GM21576 (cell line): ENCODE data around the gene OLFML2A.
"Not testable (repeated sequence)": the region's sequence is repeated elsewhere in the genome, so short reads cannot be mapped to it uniquely, and the experiment has no call there.

Experiments
- ATAC-seq: cut with Tn5 transposase; IDR thresholded peaks from one replicate; pipeline ENCODE4 v1.9.1; 2021; ENCODE audit warnings: mild to moderate bottlenecking, moderate library complexity; ENCODE audit not compliant: unreplicated experiment

The OLFML2A gene

GRCh38 chr9:124760719-124761118, 16.2 kb upstream of the OLFML2A start:
- no peak for ATAC-seq

GRCh38 chr9:124761196-124761595, 15.7 kb upstream of the OLFML2A start:
- ATAC-seq, result no peak

GRCh38 chr9:124761710-124762109, 15.2 kb upstream of the OLFML2A start:
- no peak for ATAC-seq

GRCh38 chr9:124762633-124763032, 14.3 kb upstream of the OLFML2A start:
- ATAC-seq, result no peak

- peak; percentile 68 for ATAC-seq
Observed at GRCh38 chr9:124764774-124765438, 12.0 kb upstream of the OLFML2A start.

- no peak for ATAC-seq
Observed at GRCh38 chr9:124765439-124765835, 11.5 kb upstream of the OLFML2A start.

- ATAC-seq, result no peak
Observed at GRCh38 chr9:124766326-124766725, 10.6 kb upstream of the OLFML2A start.

- ATAC-seq, result no peak
Observed at GRCh38 chr9:124766815-124767554, 9.9 kb upstream of the OLFML2A start.

GRCh38 chr9:124767821-124768220, 9.1 kb upstream of the OLFML2A start:
- no peak for ATAC-seq

GRCh38 chr9:124768334-124768733, 8.6 kb upstream of the OLFML2A start:
- ATAC-seq, result no peak

- no peak for ATAC-seq
Observed at GRCh38 chr9:124768750-124769548, 8.0 kb upstream of the OLFML2A start.

GRCh38 chr9:124769549-124770358, 7.2 kb upstream of the OLFML2A start:
- ATAC-seq, result no peak

- no peak for ATAC-seq
Observed at GRCh38 chr9:124770359-124771020, 6.4 kb upstream of the OLFML2A start.

- peak; percentile 79 for ATAC-seq
Observed at GRCh38 chr9:124771021-124771866, 5.7 kb upstream of the OLFML2A start, which contains the start of gene NR6A1. Gene NR6A1, minus strand, starts transcription at chr9:124771311.

GRCh38 chr9:124771867-124772679, 4.9 kb upstream of the OLFML2A start:
- ATAC-seq, result no peak

- ATAC-seq, result not testable (repeated sequence)
Observed at GRCh38 chr9:124772877-124773276, 4.1 kb upstream of the OLFML2A start.

GRCh38 chr9:124773473-124774128, 3.3 kb upstream of the OLFML2A start:
- no peak for ATAC-seq
